Ishikawa (cell line): ENCODE measurements around the gene LRP8.

Experiments used
- CEBPB ChIP-seq: IDR thresholded peaks from 2 replicates; pipeline ENCODE4 v1.6.1; 2012
- CREB1 ChIP-seq: IDR thresholded peaks from 2 replicates; pipeline ENCODE4 v1.6.1; 2012; ENCODE audit warnings: low read depth
- EGR1 ChIP-seq: IDR thresholded peaks from 2 replicates; pipeline ENCODE4 v1.6.1; 2012
- EP300 ChIP-seq: IDR thresholded peaks from 2 replicates; pipeline ENCODE4 v1.6.1; 2012; ENCODE audit warnings: borderline replicate concordance
- FOXM1 ChIP-seq: IDR thresholded peaks from 2 replicates; pipeline ENCODE4 v1.6.1; 2012; ENCODE audit warnings: low read depth, borderline replicate concordance
- MAX ChIP-seq: IDR thresholded peaks from 2 replicates; pipeline ENCODE4 v1.6.1; 2012
- NFIC ChIP-seq: IDR thresholded peaks from 2 replicates; pipeline ENCODE4 v1.6.1; 2012
- RAD21 ChIP-seq: IDR thresholded peaks from 2 replicates; pipeline ENCODE4 v1.6.1; 2012; ENCODE audit warnings: low read depth
- TAF1 ChIP-seq: IDR thresholded peaks from 2 replicates; pipeline ENCODE4 v1.6.1; 2012; ENCODE audit warnings: low read depth, mild to moderate bottlenecking
- TCF12 ChIP-seq: IDR thresholded peaks from 2 replicates; pipeline ENCODE4 v1.6.1; 2012; ENCODE audit warnings: low read depth
- TEAD4 ChIP-seq: IDR thresholded peaks from 2 replicates; pipeline ENCODE4 v1.6.1; 2012
- YY1 ChIP-seq: IDR thresholded peaks from 2 replicates; pipeline ENCODE4 v1.6.1; 2012; ENCODE audit warnings: low read depth
- ZBTB7A ChIP-seq: IDR thresholded peaks from 2 replicates; pipeline ENCODE4 v1.6.1; 2012; ENCODE audit warnings: low read depth
- TF ChIP-seq, protein P1 (sequence below): IDR thresholded peaks from 2 replicates; pipeline ENCODE4 v1.6.1; 2012
- TF ChIP-seq, protein P2 (sequence below): IDR thresholded peaks from 2 replicates; pipeline ENCODE4 v1.6.1; 2012; ENCODE audit warnings: low read depth, mild to moderate bottlenecking

LRP8 gene

GRCh38 chr1:53373246-53373645 lies 45.4 kb upstream of the LRP8 start:
- TF ChIP-seq, protein P1, sequence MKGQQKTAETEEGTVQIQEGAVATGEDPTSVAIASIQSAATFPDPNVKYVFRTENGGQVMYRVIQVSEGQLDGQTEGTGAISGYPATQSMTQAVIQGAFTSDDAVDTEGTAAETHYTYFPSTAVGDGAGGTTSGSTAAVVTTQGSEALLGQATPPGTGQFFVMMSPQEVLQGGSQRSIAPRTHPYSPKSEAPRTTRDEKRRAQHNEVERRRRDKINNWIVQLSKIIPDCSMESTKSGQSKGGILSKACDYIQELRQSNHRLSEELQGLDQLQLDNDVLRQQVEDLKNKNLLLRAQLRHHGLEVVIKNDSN: no peak
- no peak for TF ChIP-seq CEBPB
- no peak for TF ChIP-seq CREB1
- no peak for TF ChIP-seq EP300
- no peak for TF ChIP-seq TEAD4
- no peak for TF ChIP-seq MAX
- TF ChIP-seq TAF1: no peak
- TF ChIP-seq, protein P2, sequence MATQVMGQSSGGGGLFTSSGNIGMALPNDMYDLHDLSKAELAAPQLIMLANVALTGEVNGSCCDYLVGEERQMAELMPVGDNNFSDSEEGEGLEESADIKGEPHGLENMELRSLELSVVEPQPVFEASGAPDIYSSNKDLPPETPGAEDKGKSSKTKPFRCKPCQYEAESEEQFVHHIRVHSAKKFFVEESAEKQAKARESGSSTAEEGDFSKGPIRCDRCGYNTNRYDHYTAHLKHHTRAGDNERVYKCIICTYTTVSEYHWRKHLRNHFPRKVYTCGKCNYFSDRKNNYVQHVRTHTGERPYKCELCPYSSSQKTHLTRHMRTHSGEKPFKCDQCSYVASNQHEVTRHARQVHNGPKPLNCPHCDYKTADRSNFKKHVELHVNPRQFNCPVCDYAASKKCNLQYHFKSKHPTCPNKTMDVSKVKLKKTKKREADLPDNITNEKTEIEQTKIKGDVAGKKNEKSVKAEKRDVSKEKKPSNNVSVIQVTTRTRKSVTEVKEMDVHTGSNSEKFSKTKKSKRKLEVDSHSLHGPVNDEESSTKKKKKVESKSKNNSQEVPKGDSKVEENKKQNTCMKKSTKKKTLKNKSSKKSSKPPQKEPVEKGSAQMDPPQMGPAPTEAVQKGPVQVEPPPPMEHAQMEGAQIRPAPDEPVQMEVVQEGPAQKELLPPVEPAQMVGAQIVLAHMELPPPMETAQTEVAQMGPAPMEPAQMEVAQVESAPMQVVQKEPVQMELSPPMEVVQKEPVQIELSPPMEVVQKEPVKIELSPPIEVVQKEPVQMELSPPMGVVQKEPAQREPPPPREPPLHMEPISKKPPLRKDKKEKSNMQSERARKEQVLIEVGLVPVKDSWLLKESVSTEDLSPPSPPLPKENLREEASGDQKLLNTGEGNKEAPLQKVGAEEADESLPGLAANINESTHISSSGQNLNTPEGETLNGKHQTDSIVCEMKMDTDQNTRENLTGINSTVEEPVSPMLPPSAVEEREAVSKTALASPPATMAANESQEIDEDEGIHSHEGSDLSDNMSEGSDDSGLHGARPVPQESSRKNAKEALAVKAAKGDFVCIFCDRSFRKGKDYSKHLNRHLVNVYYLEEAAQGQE: no peak
- TF ChIP-seq ZBTB7A: no peak
- TF ChIP-seq NFIC: no peak
- no peak for TF ChIP-seq RAD21
- no peak for TF ChIP-seq FOXM1
- no peak for TF ChIP-seq TCF12
- no peak for TF ChIP-seq EGR1
- TF ChIP-seq YY1: no peak

GRCh38 chr1:53372501-53372951 lies 44.7 kb upstream of the LRP8 start:
- TF ChIP-seq YY1 (no peak), RAD21 (no peak), FOXM1 (no peak), EP300 (no peak), CEBPB (no peak), ZBTB7A (no peak), TCF12 (no peak), EGR1 (no peak), TEAD4 (no peak), MAX (no peak), CREB1 (no peak), NFIC (no peak), TAF1 (no peak)
- TF ChIP-seq, protein P1: no peak
- TF ChIP-seq, protein P2: no peak

GRCh38 chr1:53371851-53372250 lies 44.0 kb upstream of the LRP8 start:
- TF ChIP-seq FOXM1 (no peak), TEAD4 (no peak), RAD21 (no peak), EP300 (no peak), CEBPB (no peak), MAX (no peak), EGR1 (no peak), TCF12 (no peak)
- TF ChIP-seq, protein P1: no peak

GRCh38 chr1:53371121-53371666 lies 43.3 kb upstream of the LRP8 start:
- TF ChIP-seq TEAD4: no peak
- TF ChIP-seq ZBTB7A: no peak
- no peak for TF ChIP-seq CREB1
- TF ChIP-seq YY1: no peak
- TF ChIP-seq EP300: no peak
- TF ChIP-seq FOXM1: no peak
- TF ChIP-seq EGR1: no peak

DNA sequence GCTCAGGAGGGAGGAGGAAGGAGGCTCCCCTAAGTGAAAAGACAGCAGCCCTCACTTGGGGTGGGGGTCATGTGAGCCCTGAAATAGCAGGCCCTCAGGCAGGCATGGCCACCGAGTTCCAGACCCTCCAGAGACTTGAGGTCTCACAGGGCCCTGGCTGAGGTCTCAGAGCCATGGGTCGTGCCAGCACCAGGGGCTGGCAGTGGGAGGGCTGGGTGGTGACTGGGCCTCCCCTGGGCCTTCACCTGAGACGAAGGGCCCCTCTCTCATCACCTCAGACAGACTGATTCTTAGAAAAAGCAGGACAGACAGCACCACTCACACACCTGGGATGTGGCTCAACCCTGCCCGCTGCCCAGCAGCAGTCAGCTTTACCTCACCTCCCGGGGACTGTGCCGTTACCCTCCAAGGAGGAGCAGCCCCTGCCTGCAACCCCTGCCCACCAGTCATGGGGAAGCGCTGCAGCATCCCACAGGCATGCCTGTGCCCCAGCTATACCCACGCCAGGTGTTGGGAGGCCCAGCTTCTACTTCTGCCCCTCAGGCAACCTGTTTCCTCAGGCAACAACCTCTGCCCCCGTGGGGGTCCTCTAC lies 42.6 kb upstream of the LRP8 start:
- TF ChIP-seq YY1: no peak
- TF ChIP-seq EGR1: no peak
- TF ChIP-seq, protein P1: no peak
- TF ChIP-seq CEBPB: no peak
- no peak for TF ChIP-seq CREB1
- TF ChIP-seq MAX: no peak
- no peak for TF ChIP-seq ZBTB7A
